ENCODE results near the gene PSMC5. TPM values are rescaled to one million over a fixed set of nuclear protein-coding genes. Genes with fewer than 3 reads are reported as not detected.

Gene PSMC5
- total and polyA plus RNA-seq, 3 experiments from 2014 or later: 201 to 212 (median 208) TPM

DNA sequence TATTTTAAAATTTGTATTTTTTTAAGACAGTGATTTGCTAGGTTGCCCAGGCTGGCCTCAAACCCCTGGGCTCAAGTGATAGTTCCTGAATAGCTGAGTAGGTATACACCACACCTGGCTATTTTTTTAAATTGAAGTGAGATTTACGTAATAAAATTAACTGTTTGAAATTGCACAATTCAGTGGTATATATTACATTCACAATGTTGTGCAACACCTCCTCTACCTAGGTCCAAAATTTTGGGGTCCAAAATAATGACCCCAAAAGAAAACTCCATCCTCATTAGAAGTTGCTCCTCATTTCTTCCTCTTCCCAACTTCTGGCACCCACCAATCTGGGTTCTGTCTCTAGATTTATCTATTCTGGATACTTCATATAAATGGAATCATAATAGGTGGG, 18.3 kb downstream of the PSMC5 start:
- ChIA-PET CTCF (no interaction called here), POLR2A (no interaction called here)
- Mint-ChIP-seq H3K9me3 (no peaks in the 10 kb centered on the region), H3K4me1 (peaks cover 29 to 40% (median 36%) of the 10 kb centered on the region in 3 donors), H3K27ac (peak overlapping the region in 1 of 8 donors; percentile 97), H3K4me3 (peak overlapping the region in 1 of 7 donors; percentile 89), H3K36me3 (peaks cover 0 to 12% (median 0%) of the 10 kb centered on the region in 3 donors), H3K27me3 (peaks cover 0 to 2% of the 10 kb centered on the region in 2 donors)
- H3K4me3 ChIP-seq (ENCODE audit: low read length): no peak overlapping the region
- H3K9me3 ChIP-seq (ENCODE audit: low read length): no peaks in the 10 kb centered on the region
- no peaks in the 10 kb centered on the region for H3K27me3 ChIP-seq (ENCODE audit: insufficient read depth, low read length, poor library complexity, severe bottlenecking)
- no peaks in the 10 kb centered on the region for H3K36me3 ChIP-seq (ENCODE audit: insufficient read depth, low read length)
- H3K27ac ChIP-seq (ENCODE audit: low read depth, low read length): no peak overlapping the region
- DNase-seq: no peak
- peaks cover 29% of the 10 kb centered on the region for H3K4me1 ChIP-seq (ENCODE audit: insufficient read depth, low read length)

- CTCF ChIA-PET: interaction anchor here (1.1 to 3.6 kb wide), 6 partner anchors 9 to 195 kb away, joined by 3 to 37 read pairs (median 10); partner anchors contain the start of genes CCDC47, FTSJ3 and PSMC5
- H3K4me3 ChIP-seq (ENCODE audit: low read length): no peak overlapping the region
- peaks cover 0 to 2% of the 10 kb centered on the region in 2 donors for H3K27me3 Mint-ChIP-seq
- H3K36me3 Mint-ChIP-seq: peaks cover 0 to 2% (median 0%) of the 10 kb centered on the region in 3 donors
- H3K4me3 Mint-ChIP-seq: peak overlapping the region; percentile 37 to 84 (median 61)
- H3K9me3 Mint-ChIP-seq: no peaks in the 10 kb centered on the region
- no peak for DNase-seq
- H3K4me1 ChIP-seq (ENCODE audit: insufficient read depth, low read length): peaks cover 18% of the 10 kb centered on the region
- no peaks in the 10 kb centered on the region for H3K9me3 ChIP-seq (ENCODE audit: low read length)
- no peaks in the 10 kb centered on the region for H3K36me3 ChIP-seq (ENCODE audit: insufficient read depth, low read length)
- H3K4me1 Mint-ChIP-seq: peaks cover 18 to 23% (median 21%) of the 10 kb centered on the region in 3 donors
- peak overlapping the region in 7 of 8 donors; percentile 5 to 90 (median 67) for H3K27ac Mint-ChIP-seq
- no peak overlapping the region for H3K27ac ChIP-seq (ENCODE audit: low read depth, low read length)
- POLR2A ChIA-PET: interaction anchor here (0.6 to 1.0 kb wide), 2 partner anchors 298 to 365 kb away, joined by 3 read pairs; no protein-coding TSS in a partner anchor
- H3K27me3 ChIP-seq (ENCODE audit: insufficient read depth, low read length, poor library complexity, severe bottlenecking): no peaks in the 10 kb centered on the region
Measured at GRCh38 chr17:63847525-63848249, 20.5 kb downstream of the PSMC5 start.

DNA sequence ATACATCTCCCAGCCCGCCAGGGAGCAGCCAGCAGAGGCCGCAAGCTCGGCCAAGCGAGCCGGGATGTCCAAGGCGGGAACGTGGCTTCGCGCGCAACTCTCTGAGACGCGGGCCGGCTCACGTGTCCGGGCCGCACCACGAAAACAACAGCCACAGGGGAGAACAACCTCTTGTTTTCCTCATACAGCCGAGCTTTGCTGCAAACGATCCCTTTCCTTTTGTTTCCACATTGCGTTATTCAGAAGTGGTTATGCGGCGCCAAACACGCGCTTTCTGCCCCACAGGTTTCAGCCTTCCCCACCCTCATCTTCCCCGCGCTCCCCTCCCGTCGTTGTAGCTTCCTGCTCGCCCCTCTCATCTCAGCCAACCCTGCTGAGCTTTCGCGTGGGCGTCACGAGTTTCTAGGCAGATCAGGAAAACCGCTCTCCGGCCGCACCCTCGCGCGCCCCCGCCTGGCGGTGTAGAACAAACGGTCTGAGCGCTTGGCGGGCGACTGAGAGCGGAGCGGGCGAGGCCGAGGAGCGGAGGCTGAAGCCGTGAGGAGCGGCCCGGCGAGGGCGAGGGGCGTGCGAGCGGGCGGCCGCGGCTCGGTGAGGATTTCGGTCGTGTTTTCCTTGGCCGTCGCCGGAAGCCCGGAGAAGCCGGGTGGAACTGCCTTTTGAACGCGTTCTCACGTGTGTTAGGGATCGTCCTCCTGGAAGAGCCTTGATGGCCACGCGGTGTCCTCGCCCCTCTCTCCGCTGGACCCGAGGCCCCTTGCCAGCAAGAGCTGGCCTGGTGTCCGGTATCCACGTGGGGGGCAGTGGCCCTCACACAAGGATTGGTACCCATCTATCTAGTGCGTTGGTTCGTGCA, 21.8 kb downstream of the PSMC5 start:
- Mint-ChIP-seq H3K4me1 (peaks cover 13 to 19% (median 15%) of the 10 kb centered on the region in 3 donors), H3K9me3 (no peaks in the 10 kb centered on the region), H3K27me3 (peaks cover 0 to 2% of the 10 kb centered on the region in 2 donors), H3K4me3 (peak overlapping the region; percentile 58 to 87 (median 83)), H3K36me3 (no peaks in the 10 kb centered on the region), H3K27ac (peak overlapping the region; percentile 67 to 98 (median 96))
- no peaks in the 10 kb centered on the region for H3K36me3 ChIP-seq (ENCODE audit: insufficient read depth, low read length)
- POLR2A ChIA-PET: interaction anchor here (0.6 to 1.0 kb wide), 4 partner anchors 76 to 297 kb away, joined by 3 to 6 read pairs (median 3); partner anchors contain the start of genes CCDC47 and LIMD2
- CTCF ChIA-PET: interaction anchor here (0.6 to 3.6 kb wide), 26 partner anchors 9 to 443 kb away, joined by 3 to 37 read pairs (median 3); partner anchors contain the start of genes CCDC47, FTSJ3, ICAM2 and PSMC5
- H3K27ac ChIP-seq (ENCODE audit: low read depth, low read length): peak overlapping the region; percentile 55
- no peaks in the 10 kb centered on the region for H3K27me3 ChIP-seq (ENCODE audit: insufficient read depth, low read length, poor library complexity, severe bottlenecking)
- H3K4me1 ChIP-seq (ENCODE audit: insufficient read depth, low read length): peaks cover 10% of the 10 kb centered on the region
- peak overlapping the region; percentile 42 for H3K4me3 ChIP-seq (ENCODE audit: low read length)
- no peaks in the 10 kb centered on the region for H3K9me3 ChIP-seq (ENCODE audit: low read length)
- peak; percentile 92 to 93 (median 93) for DNase-seq

DNA sequence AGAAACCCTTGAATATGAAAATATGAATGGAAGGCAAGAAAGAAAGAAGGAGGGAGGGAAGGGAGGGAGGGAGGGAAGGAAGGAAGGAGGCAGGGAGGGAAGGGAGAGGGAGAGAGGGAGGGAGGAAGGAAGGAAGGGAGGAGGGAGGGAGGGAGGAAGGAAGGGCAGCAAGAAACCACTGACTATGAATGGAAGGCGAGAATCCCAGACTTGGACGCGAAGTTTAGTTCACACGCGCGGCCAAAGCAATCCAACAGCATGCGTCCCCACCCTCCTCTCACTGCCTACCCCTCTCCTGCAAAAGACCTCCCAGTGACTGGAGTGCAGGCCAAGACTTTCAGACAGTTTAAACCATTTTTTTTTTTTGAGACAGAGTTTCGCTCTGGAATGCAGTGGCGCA, 23.2 kb downstream of the PSMC5 start:
- Mint-ChIP-seq H3K27me3 (peaks cover 0 to 2% of the 10 kb centered on the region in 2 donors), H3K27ac (no peak overlapping the region), H3K36me3 (no peaks in the 10 kb centered on the region), H3K9me3 (no peaks in the 10 kb centered on the region), H3K4me3 (peak overlapping the region in 1 of 7 donors; percentile 51), H3K4me1 (peaks cover 11 to 19% (median 12%) of the 10 kb centered on the region in 3 donors)
- no peak for DNase-seq
- ChIA-PET CTCF (interaction anchor here (0.7 to 1.1 kb wide), 2 partner anchors 11 kb away, joined by 3 read pairs; no protein-coding TSS in a partner anchor), POLR2A (no interaction called here)
- H3K27me3 ChIP-seq (ENCODE audit: insufficient read depth, low read length, poor library complexity, severe bottlenecking): no peaks in the 10 kb centered on the region
- no peaks in the 10 kb centered on the region for H3K36me3 ChIP-seq (ENCODE audit: insufficient read depth, low read length)
- no peak overlapping the region for H3K4me3 ChIP-seq (ENCODE audit: low read length)
- H3K9me3 ChIP-seq (ENCODE audit: low read length): no peaks in the 10 kb centered on the region
- H3K4me1 ChIP-seq (ENCODE audit: insufficient read depth, low read length): peaks cover 10% of the 10 kb centered on the region
- no peak overlapping the region for H3K27ac ChIP-seq (ENCODE audit: low read depth, low read length)

DNA sequence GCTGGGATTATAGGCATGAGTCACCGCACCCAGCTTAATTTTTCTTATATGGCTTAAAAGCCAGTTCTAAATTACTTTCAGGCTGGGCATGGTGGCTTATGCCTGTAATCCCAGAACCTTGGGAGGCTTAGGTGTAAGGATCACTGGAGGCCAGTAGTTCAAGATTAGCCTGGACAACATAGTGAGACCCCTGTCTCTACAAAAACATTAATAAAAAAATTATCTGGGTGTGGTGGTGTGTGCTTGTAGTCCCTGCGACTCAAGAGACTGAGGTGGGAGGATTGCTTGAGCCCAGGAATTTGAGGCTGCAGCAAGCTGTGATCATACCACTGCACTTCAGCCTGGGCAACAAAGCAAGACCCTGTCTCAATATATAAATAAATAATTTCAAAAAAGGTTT, 26.0 kb downstream of the PSMC5 start:
- H3K4me1 ChIP-seq (ENCODE audit: insufficient read depth, low read length): peaks cover 6% of the 10 kb centered on the region
- H3K27me3 ChIP-seq (ENCODE audit: insufficient read depth, low read length, poor library complexity, severe bottlenecking): no peaks in the 10 kb centered on the region
- CTCF ChIA-PET: no interaction called here
- peaks cover 0 to 2% of the 10 kb centered on the region in 2 donors for H3K27me3 Mint-ChIP-seq
- H3K36me3 Mint-ChIP-seq: no peaks in the 10 kb centered on the region
- DNase-seq: no peak
- H3K27ac Mint-ChIP-seq: no peak overlapping the region
- no peaks in the 10 kb centered on the region for H3K36me3 ChIP-seq (ENCODE audit: insufficient read depth, low read length)
- H3K4me3 ChIP-seq (ENCODE audit: low read length): no peak overlapping the region
- H3K4me1 Mint-ChIP-seq: peaks cover 4 to 12% (median 7%) of the 10 kb centered on the region in 3 donors
- no peak overlapping the region for H3K4me3 Mint-ChIP-seq
- H3K9me3 Mint-ChIP-seq: no peaks in the 10 kb centered on the region
- H3K27ac ChIP-seq (ENCODE audit: low read depth, low read length): no peak overlapping the region
- H3K9me3 ChIP-seq (ENCODE audit: low read length): no peaks in the 10 kb centered on the region
- POLR2A ChIA-PET: no interaction called here

- CTCF ChIA-PET: interaction anchor here (2.7 kb wide), 1 partner anchor 11 kb away, joined by 8 read pairs; no protein-coding TSS in a partner anchor
- Histone ChIP-seq H3K4me3 (ENCODE audit: low read length) (no peak overlapping the region), H3K4me1 (ENCODE audit: insufficient read depth, low read length) (no peaks in the 10 kb centered on the region), H3K9me3 (ENCODE audit: low read length) (no peaks in the 10 kb centered on the region), H3K27ac (ENCODE audit: low read depth, low read length) (no peak overlapping the region), H3K27me3 (ENCODE audit: insufficient read depth, low read length, poor library complexity, severe bottlenecking) (no peaks in the 10 kb centered on the region), H3K36me3 (ENCODE audit: insufficient read depth, low read length) (no peaks in the 10 kb centered on the region)
- DNase-seq: no peak
- Mint-ChIP-seq H3K27ac (no peak overlapping the region), H3K27me3 (peaks cover 0 to under 1% of the 10 kb centered on the region in 2 donors), H3K4me1 (peaks cover 0 to 1% (median 0%) of the 10 kb centered on the region in 3 donors), H3K36me3 (no peaks in the 10 kb centered on the region), H3K9me3 (no peaks in the 10 kb centered on the region), H3K4me3 (no peak overlapping the region)
- POLR2A ChIA-PET: no interaction called here
Measured at GRCh38 chr17:63854709-63855108, 27.5 kb downstream of the PSMC5 start.

DNA sequence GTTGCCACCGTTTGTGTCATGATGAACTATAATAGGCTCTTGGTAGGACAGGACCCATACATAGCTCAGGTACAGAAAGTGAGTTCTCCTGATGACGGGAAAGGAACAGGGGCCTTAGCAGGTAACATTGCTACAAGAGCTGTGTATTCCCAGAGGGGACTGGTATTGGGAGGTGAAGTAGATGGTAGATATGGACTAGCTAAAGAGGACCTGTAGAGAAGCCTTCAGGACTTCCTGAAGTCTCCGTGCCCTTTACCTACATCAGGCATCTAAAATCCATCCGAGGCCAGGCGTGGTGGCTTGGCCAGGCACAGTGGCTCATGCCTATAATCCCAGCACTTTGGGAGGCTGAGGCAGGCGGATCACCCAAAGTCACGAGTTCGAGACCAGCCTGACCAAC, 28.0 kb downstream of the PSMC5 start:
- Mint-ChIP-seq H3K4me1 (no peaks in the 10 kb centered on the region), H3K27ac (no peak overlapping the region), H3K36me3 (no peaks in the 10 kb centered on the region), H3K4me3 (no peak overlapping the region), H3K27me3 (peaks cover 3 to 4% of the 10 kb centered on the region in 2 donors), H3K9me3 (no peaks in the 10 kb centered on the region)
- CTCF ChIA-PET: interaction anchor here (2.7 kb wide), 1 partner anchor 10 kb away, joined by 8 read pairs; no protein-coding TSS in a partner anchor
- no peak overlapping the region for H3K27ac ChIP-seq (ENCODE audit: low read depth, low read length)
- H3K27me3 ChIP-seq (ENCODE audit: insufficient read depth, low read length, poor library complexity, severe bottlenecking): no peaks in the 10 kb centered on the region
- no peaks in the 10 kb centered on the region for H3K9me3 ChIP-seq (ENCODE audit: low read length)
- no peaks in the 10 kb centered on the region for H3K4me1 ChIP-seq (ENCODE audit: insufficient read depth, low read length)
- DNase-seq: no peak
- H3K4me3 ChIP-seq (ENCODE audit: low read length): no peak overlapping the region
- no peaks in the 10 kb centered on the region for H3K36me3 ChIP-seq (ENCODE audit: insufficient read depth, low read length)
- POLR2A ChIA-PET: no interaction called here

Measured in CD8-positive, alpha-beta memory T cell (primary cell).